Pancreas (tissue), 10 donors: ENCODE measurements around the gene BCL11A. TPM values are rescaled to one million over a fixed set of nuclear protein-coding genes. Genes with fewer than 3 reads are reported as not detected.

Experiments
- ATAC-seq, 4 donors: fragments of 200-7000 bp; cut with Tn5 transposase; one replicate each; pipeline versions ENCODE4 v1.8.0 to v1.9.1; 2020; ENCODE audit warnings: mild to moderate bottlenecking in 4 of 4, moderate library complexity in 4 of 4
- DNase-seq, 6 donors: peaks; one replicate each; pipeline ENCODE4 v3.0.0-alpha.2; 2020
- FAIRE-seq: peaks from 2 replicates; lab custom pipeline; 2012; peaks lifted over from hg19 to GRCh38; lab: Jason Lieb, UNC
- H3K27ac ChIP-seq, 4 donors: fragments of 200-600 bp; sonication (generic); 1 replicate in 3 of 4; 2 replicates in 1 of 4; pipeline versions ENCODE4 v1.5.0 to v1.8.0; 2020
- H3K27me3 ChIP-seq, 4 donors: fragments of 200-600 bp; one replicate each; pipeline ENCODE4 v1.8.0; 2021
- H3K36me3 ChIP-seq, 3 donors: fragments of 200-600 bp; sonication (generic) in 1 of 3; one replicate each; pipeline versions ENCODE4 v1.5.0 to v1.8.0; 2020 to 2021
- H3K4me1 ChIP-seq, 3 donors: fragments of 200-600 bp; one replicate each; pipeline ENCODE4 v1.8.0; 2021
- H3K4me3 ChIP-seq, 4 donors: fragments of 200-600 bp; sonication (generic) in 2 of 4; one replicate each; pipeline versions ENCODE4 v1.5.0 to v1.8.0; 2020 to 2021
- H3K9me3 ChIP-seq, 4 donors: fragments of 200-600 bp; one replicate each; pipeline ENCODE4 v1.8.0; 2021
- CTCF ChIP-seq, 4 donors: fragments of 200-600 bp; sonication (generic) in 3 of 4; IDR thresholded peaks; one replicate each; pipeline versions ENCODE4 v1.5.0 to v1.8.0; 2021; ENCODE audit warnings: antibody characterized with exemption in 4 of 4
- WGBS, 2 donors: extraction: QIAGEN DNeasy Blood & Tissue Kit; methylation state at CpG; one replicate each; pipeline ENCODE4 v1.1.7; 2013; 5-methylcytosine and 5-hydroxymethylcytosine counted together
- intact Hi-C, 3 donors: fragments of 100-400 bp; cut with DNase I; formaldehyde crosslinking; loops; one replicate each; pipeline versions ENCODE4 v1.11.1 to v1.14.2; 2022
- polyA plus RNA-seq, 2 donors: library from polyadenylated mRNA; stranded (reverse); fragments of 200-250 nt; gene quantifications; one replicate each; pipeline ENCODE4 v1.2.3, GENCODE V29; 2013
- total RNA-seq, 6 donors: library from RNA; stranded (reverse); fragmentation: NEBNext Ultra II Directional in 4 of 6; extraction: Animal tissue kit (Norgen Biotek cat#: 25700) in 4 of 6; gene quantifications; one replicate each; pipeline versions ENCODE4 v1.2.1 to v1.2.4, GENCODE V29; 2021 to 2023
- donor health status: healthy with polysubstance abuse.
- donor health status: DM: no; HTN: no; CAD: no; lungs with moderate emphysema.
- donor health status: DM: no; HTN: no; CAD: no.
- donor health status: control.
- donor health status: control.
- donor health status: Bipolar disorder and iron deficiency.
- donor health status: DM: yes; HTN: yes; CAD: no.
- donor health status: DM: no; HTN: no; CAD: no.
- donor health status: DM: no; HTN: no; CAD: no.
- donor health status: DM: yes; HTN: yes; CAD: no.

BCL11A gene
- total and polyA plus RNA-seq, 8 donors, result 4.4 to 16.1 (median 11.7) TPM

GRCh38 chr2:60546756-60547420, 6.6 kb downstream of the BCL11A start:
- WGBS, 2 donors, result 62 to 65% methylated on average over 6 of the region's 6 CpGs
- Histone ChIP-seq H3K27me3 (no peaks in the 10 kb centered on the region), H3K4me3 (no peak overlapping the region), H3K27ac (no peak overlapping the region), H3K4me1 (peaks cover 6 to 15% (median 11%) of the 10 kb centered on the region in 3 donors), H3K9me3 (no peaks in the 10 kb centered on the region), H3K36me3 (peaks cover 0 to 5% (median 0%) of the 10 kb centered on the region in 3 donors)
- DNase-seq (no peak), ATAC-seq (no peak), FAIRE-seq (no peak)
- no peak for TF ChIP-seq CTCF (IDR thresholded peaks at IDR 0.05)
- intact Hi-C loops, result loop anchor here in 1 of 3 donors (10.0 kb wide), 1 partner anchor 52 kb away; no protein-coding TSS in a partner anchor

GRCh38 chr2:60544954-60545560, 8.4 kb downstream of the BCL11A start:
- TF ChIP-seq CTCF (IDR thresholded peaks at IDR 0.05), result no peak
- no peaks in the 10 kb centered on the region for H3K9me3 ChIP-seq
- H3K4me1 ChIP-seq, result peaks cover 6 to 23% (median 14%) of the 10 kb centered on the region in 3 donors
- ATAC-seq, result no peak
- H3K27ac ChIP-seq, result no peak overlapping the region
- H3K4me3 ChIP-seq, result no peak overlapping the region
- FAIRE-seq, result no peak
- no peak for DNase-seq
- WGBS, 2 donors, result 49 to 51% methylated on average over 9 of the region's 9 CpGs
- peaks cover 0 to 5% (median 0%) of the 10 kb centered on the region in 3 donors for H3K36me3 ChIP-seq
- intact Hi-C loops, result loop anchor here in 1 of 3 donors (10.0 kb wide), 1 partner anchor 50 kb away; no protein-coding TSS in a partner anchor
- H3K27me3 ChIP-seq, result no peaks in the 10 kb centered on the region

- FAIRE-seq, result peak; percentile 17
- no peaks in the 10 kb centered on the region for H3K9me3 ChIP-seq
- H3K4me3 ChIP-seq, result no peak overlapping the region
- intact Hi-C loops, result loop anchor here in 1 of 3 donors (10.0 kb wide), 1 partner anchor 49 kb away; no protein-coding TSS in a partner anchor
- no peak for TF ChIP-seq CTCF (IDR thresholded peaks at IDR 0.05)
- H3K4me1 ChIP-seq, result peaks cover 6 to 32% (median 23%) of the 10 kb centered on the region in 3 donors
- WGBS, 2 donors, result 86 to 91% methylated on average over 7 of the region's 7 CpGs
- no peak for ATAC-seq
- H3K27me3 ChIP-seq, result no peaks in the 10 kb centered on the region
- DNase-seq, result no peak
- peaks cover 0 to 5% (median 0%) of the 10 kb centered on the region in 3 donors for H3K36me3 ChIP-seq
- no peak overlapping the region for H3K27ac ChIP-seq
These were observed 9.4 kb downstream of the BCL11A start for GRCh38 chr2:60544062-60544461.

- Histone ChIP-seq H3K27ac (no peak overlapping the region), H3K27me3 (no peaks in the 10 kb centered on the region), H3K4me3 (no peak overlapping the region), H3K4me1 (peaks cover 13 to 43% (median 38%) of the 10 kb centered on the region in 3 donors), H3K9me3 (no peaks in the 10 kb centered on the region), H3K36me3 (peaks cover 0 to 5% (median 0%) of the 10 kb centered on the region in 3 donors)
- TF ChIP-seq CTCF (IDR thresholded peaks at IDR 0.05), result no peak
- no peak for ATAC-seq
- intact Hi-C loops, result loop anchor here in 1 of 3 donors (10.0 kb wide), 1 partner anchor 46 kb away; no protein-coding TSS in a partner anchor
- 22 to 31% methylated on average over 3 of the region's 3 CpGs for WGBS, 2 donors
- no peak for DNase-seq
- FAIRE-seq, result no peak
These were observed 12.3 kb downstream of the BCL11A start for GRCh38 chr2:60541056-60541651.
